Measurements from ENCODE around the gene MAP2K2. TPM values are rescaled to one million over a fixed set of nuclear protein-coding genes. Genes with fewer than 3 reads are reported as not detected.

MAP2K2 gene
- total and polyA plus RNA-seq, 2 donors (not counting 1 experiment from before 2014, with no cell fraction given), result 138 to 181 TPM

DNA sequence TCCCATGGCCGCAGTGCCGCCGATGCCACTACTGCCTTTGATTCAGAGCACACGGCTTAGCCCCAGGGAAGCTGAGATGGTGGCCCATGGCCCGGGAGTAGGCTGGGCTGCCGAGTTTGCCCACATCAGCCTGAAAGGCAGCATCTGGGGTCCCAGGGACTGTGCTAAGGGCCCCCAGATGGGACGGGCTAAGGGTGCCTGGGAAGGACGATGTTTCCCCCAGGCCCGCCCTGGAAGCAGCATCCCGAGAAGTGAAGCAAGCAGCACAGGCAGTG, 22.5 kb downstream of the MAP2K2 start:
- Histone ChIP-seq H2AFZ (ENCODE audit: insufficient read depth, low read depth, low read length, poor library complexity, severe bottlenecking) (no peak overlapping the region), H3K4me1 (ENCODE audit: control insufficient read depth in 2 of 2, insufficient read depth in 2 of 2, low read length in 2 of 2) (peaks cover 10 to 14% of the 10 kb centered on the region in 2 donors), H4K20me1 (ENCODE audit: control insufficient read depth, insufficient read depth, low read length, poor library complexity, severe bottlenecking) (peaks cover 8% of the 10 kb centered on the region), H3K9me3 (ENCODE audit: control extremely low read depth in 1 of 3, control insufficient read depth in 2 of 3, insufficient read depth in 1 of 3, low read length in 2 of 3) (no peaks in the 10 kb centered on the region), H3K79me2 (ENCODE audit: control insufficient read depth, insufficient read depth, low read length) (peaks cover 58% of the 10 kb centered on the region), H3K4me3 (ENCODE audit: control extremely low read depth in 1 of 5, extremely low read depth in 1 of 5, insufficient read depth in 1 of 5, low read depth in 2 of 5, low read length in 4 of 5) (no peak overlapping the region), H3K36me3 (replicated peaks in 1 of 2; ENCODE audit: control extremely low read depth in 1 of 2, control insufficient read depth in 1 of 2, extremely low read depth in 1 of 2, insufficient read depth in 2 of 2, low read length in 1 of 2) (peaks cover 0 to 61% of the 10 kb centered on the region in 2 experiments), H3K4me2 (replicated peaks; ENCODE audit: low read depth, low read length, poor library complexity, severe bottlenecking) (no peak overlapping the region), H3K9ac (ENCODE audit: low read length) (no peak overlapping the region), H3K27ac (ENCODE audit: low read length in 2 of 2) (no peak overlapping the region), H3K27me3 (replicated peaks in 1 of 4; ENCODE audit: control extremely low read depth in 1 of 4, control insufficient read depth in 3 of 4, insufficient read depth in 4 of 4, low read length in 3 of 4) (no peaks in the 10 kb centered on the region)
- over 99% methylated on average over 10 of the region's 10 CpGs for WGBS (ENCODE audit: insufficient coverage)
- TF ChIP-seq, protein P1, sequence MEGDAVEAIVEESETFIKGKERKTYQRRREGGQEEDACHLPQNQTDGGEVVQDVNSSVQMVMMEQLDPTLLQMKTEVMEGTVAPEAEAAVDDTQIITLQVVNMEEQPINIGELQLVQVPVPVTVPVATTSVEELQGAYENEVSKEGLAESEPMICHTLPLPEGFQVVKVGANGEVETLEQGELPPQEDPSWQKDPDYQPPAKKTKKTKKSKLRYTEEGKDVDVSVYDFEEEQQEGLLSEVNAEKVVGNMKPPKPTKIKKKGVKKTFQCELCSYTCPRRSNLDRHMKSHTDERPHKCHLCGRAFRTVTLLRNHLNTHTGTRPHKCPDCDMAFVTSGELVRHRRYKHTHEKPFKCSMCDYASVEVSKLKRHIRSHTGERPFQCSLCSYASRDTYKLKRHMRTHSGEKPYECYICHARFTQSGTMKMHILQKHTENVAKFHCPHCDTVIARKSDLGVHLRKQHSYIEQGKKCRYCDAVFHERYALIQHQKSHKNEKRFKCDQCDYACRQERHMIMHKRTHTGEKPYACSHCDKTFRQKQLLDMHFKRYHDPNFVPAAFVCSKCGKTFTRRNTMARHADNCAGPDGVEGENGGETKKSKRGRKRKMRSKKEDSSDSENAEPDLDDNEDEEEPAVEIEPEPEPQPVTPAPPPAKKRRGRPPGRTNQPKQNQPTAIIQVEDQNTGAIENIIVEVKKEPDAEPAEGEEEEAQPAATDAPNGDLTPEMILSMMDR (IDR thresholded peaks at IDR 0.05), result no peak
- no peak for TF ChIP-seq EZH2 (IDR thresholded peaks at IDR 0.05; ENCODE audit: borderline replicate concordance, insufficient read depth, low read depth, low read length, poor library complexity, severe bottlenecking)
- H3K9me3 Mint-ChIP-seq (ENCODE audit: insufficient read depth), result no peaks in the 10 kb centered on the region
- POLR2A ChIA-PET, result interaction anchor here (0.6 kb wide), 1 partner anchor 26 kb away, joined by 3 read pairs; no protein-coding TSS in a partner anchor
- H3K27me3 Mint-ChIP-seq, result no peaks in the 10 kb centered on the region
- no peak for DNase-seq
- H3K4me1 Mint-ChIP-seq, result peaks cover 7% of the 10 kb centered on the region
- no peak for ATAC-seq (ENCODE audit: low read depth)
- intact Hi-C loops (cut with micrococcal nuclease), result no loop called here
- CTCF ChIA-PET, result no interaction called here
- H3K27ac Mint-ChIP-seq, result no peak overlapping the region
- H3K4me3 Mint-ChIP-seq, result no peak overlapping the region

DNA sequence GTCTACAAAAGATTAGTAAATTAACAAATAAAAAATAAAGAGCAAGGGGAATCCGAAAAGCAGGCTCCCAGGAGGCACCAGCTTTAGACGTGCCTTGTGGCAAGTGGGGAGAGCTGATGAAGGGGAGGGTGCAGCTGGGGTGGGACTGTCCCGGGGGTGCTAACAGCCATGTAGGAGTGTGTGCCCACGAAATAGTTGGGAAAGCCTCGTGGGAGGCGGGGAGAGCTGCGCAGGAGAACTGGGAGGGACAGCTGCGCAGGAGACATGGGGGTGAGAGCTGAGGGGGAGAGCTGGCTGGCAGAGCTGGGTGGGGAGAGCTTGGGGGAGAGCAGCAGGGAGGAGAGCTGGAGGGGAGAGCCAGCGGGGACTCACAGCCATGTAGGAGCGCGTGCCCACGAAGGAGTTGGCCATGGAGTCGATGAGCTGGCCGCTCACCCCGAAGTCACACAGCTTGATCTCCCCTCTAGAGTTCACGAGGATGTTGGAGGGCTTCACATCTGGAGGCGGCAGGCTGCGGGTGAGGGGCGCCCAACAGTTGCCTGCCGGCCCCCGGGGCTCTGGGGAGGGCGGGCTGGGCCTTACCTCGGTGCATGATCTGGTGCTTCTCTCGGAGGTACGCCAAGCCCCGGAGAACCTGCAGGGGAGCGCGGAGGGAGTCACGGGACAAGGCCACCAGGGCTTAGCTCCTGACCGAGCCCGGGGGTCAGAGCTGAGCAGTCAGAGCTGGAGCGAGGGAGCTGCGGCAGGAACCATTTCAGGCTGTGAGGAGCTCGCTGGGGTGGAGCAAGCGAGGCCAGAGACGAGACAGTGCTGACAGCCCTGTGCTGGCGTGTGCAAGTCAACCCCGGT, 23.1 kb downstream of the MAP2K2 start:
- Mint-ChIP-seq H3K4me1 (peaks cover 7% of the 10 kb centered on the region), H3K27ac (no peak overlapping the region), H3K9me3 (ENCODE audit: insufficient read depth) (no peaks in the 10 kb centered on the region), H3K27me3 (no peaks in the 10 kb centered on the region), H3K4me3 (no peak overlapping the region)
- peaks cover 57% of the 10 kb centered on the region for H3K79me2 ChIP-seq (ENCODE audit: control insufficient read depth, insufficient read depth, low read length)
- CTCF ChIA-PET, result no interaction called here
- no peak for TF ChIP-seq EZH2 (IDR thresholded peaks at IDR 0.05; ENCODE audit: borderline replicate concordance, insufficient read depth, low read depth, low read length, poor library complexity, severe bottlenecking)
- TF ChIP-seq, protein P1 (IDR thresholded peaks at IDR 0.05), result no peak
- no peak overlapping the region for H3K4me3 ChIP-seq (ENCODE audit: control extremely low read depth in 1 of 5, extremely low read depth in 1 of 5, insufficient read depth in 1 of 5, low read depth in 2 of 5, low read length in 4 of 5)
- POLR2A ChIA-PET, result interaction anchor here (0.5 to 0.6 kb wide), 3 partner anchors 27 to 338 kb away, joined by 3 to 6 read pairs (median 3); no protein-coding TSS in a partner anchor
- intact Hi-C loops (cut with micrococcal nuclease), result no loop called here
- peaks cover 0 to 62% of the 10 kb centered on the region in 2 experiments for H3K36me3 ChIP-seq (replicated peaks in 1 of 2; ENCODE audit: control extremely low read depth in 1 of 2, control insufficient read depth in 1 of 2, extremely low read depth in 1 of 2, insufficient read depth in 2 of 2, low read length in 1 of 2)
- H3K4me2 ChIP-seq (replicated peaks; ENCODE audit: low read depth, low read length, poor library complexity, severe bottlenecking), result no peak overlapping the region
- DNase-seq (no peak), ATAC-seq (ENCODE audit: low read depth) (no peak)
- H3K4me1 ChIP-seq (ENCODE audit: control insufficient read depth in 2 of 2, insufficient read depth in 2 of 2, low read length in 2 of 2), result peaks cover 10 to 11% of the 10 kb centered on the region in 2 donors
- peaks cover 8% of the 10 kb centered on the region for H4K20me1 ChIP-seq (ENCODE audit: control insufficient read depth, insufficient read depth, low read length, poor library complexity, severe bottlenecking)
- no peak overlapping the region for H2AFZ ChIP-seq (ENCODE audit: insufficient read depth, low read depth, low read length, poor library complexity, severe bottlenecking)
- H3K27ac ChIP-seq (ENCODE audit: low read length in 2 of 2), result no peak overlapping the region
- WGBS (ENCODE audit: insufficient coverage), result 93% methylated on average over 36 of the region's 38 CpGs
- H3K9me3 ChIP-seq (ENCODE audit: control extremely low read depth in 1 of 3, control insufficient read depth in 2 of 3, insufficient read depth in 1 of 3, low read length in 2 of 3), result no peaks in the 10 kb centered on the region
- H3K27me3 ChIP-seq (replicated peaks in 1 of 4; ENCODE audit: control extremely low read depth in 1 of 4, control insufficient read depth in 3 of 4, insufficient read depth in 4 of 4, low read length in 3 of 4), result no peaks in the 10 kb centered on the region
- H3K9ac ChIP-seq (ENCODE audit: low read length), result no peak overlapping the region

Data from B cell (primary cell).